ENCODE data around the gene EVA1A. TPM values are rescaled to one million over a fixed set of nuclear protein-coding genes. Genes with fewer than 3 reads are reported as not detected.

Gene EVA1A
- total RNA-seq, 2 experiments from 2014 or later, result not detected

GRCh38 chr2:75551434-75551833 lies 9.3 kb downstream of the EVA1A start:
- POLR2A ChIA-PET, result no interaction called here
- H3K9me3 Mint-ChIP-seq, result no peaks in the 10 kb centered on the region
- peaks cover 8% of the 10 kb centered on the region for H3K27me3 Mint-ChIP-seq
- ATAC-seq (ENCODE audit: low read depth) (no peak), DNase-seq (no peak)
- H3K27ac Mint-ChIP-seq, result no peak overlapping the region
- no peak overlapping the region for H3K4me3 Mint-ChIP-seq
- H3K4me1 Mint-ChIP-seq, result no peaks in the 10 kb centered on the region
- H3K36me3 Mint-ChIP-seq, result no peaks in the 10 kb centered on the region

- no peak overlapping the region for H3K27ac Mint-ChIP-seq
- ATAC-seq (ENCODE audit: low read depth) (no peak), DNase-seq (no peak)
- POLR2A ChIA-PET, result no interaction called here
- no peaks in the 10 kb centered on the region for H3K36me3 Mint-ChIP-seq
- no peaks in the 10 kb centered on the region for H3K9me3 Mint-ChIP-seq
- no peak overlapping the region for H3K4me3 Mint-ChIP-seq
- H3K4me1 Mint-ChIP-seq, result no peaks in the 10 kb centered on the region
- peaks cover 10% of the 10 kb centered on the region for H3K27me3 Mint-ChIP-seq
Measured at GRCh38 chr2:75549401-75550253, 11.1 kb downstream of the EVA1A start.

DNA sequence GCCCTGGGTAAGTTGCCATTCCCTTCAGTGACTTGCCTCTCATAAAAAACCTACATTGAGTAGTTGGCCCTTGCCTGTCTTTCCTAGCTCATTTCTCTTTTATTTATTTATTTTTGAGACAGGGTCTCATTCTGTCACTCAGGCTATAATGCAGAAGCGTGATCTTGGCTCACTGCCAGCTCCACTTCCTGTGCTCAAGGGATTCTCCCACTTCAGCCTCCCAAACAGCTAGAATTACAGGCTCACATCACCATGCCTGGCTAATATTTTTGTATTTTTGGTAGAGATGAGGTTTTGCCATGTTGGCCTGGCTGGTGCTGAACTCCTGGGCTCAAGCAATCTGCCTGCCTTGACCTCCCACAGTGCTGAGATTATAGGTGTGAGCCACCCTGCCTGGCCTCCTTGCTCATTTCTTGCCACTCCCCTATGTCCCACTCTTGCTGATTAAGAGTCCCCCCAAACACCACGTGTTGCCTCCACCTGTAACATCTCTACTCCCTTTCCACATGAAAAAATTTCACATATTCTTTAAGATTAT lies 12.6 kb downstream of the EVA1A start:
- no peak overlapping the region for H3K27ac Mint-ChIP-seq
- H3K36me3 Mint-ChIP-seq, result no peaks in the 10 kb centered on the region
- no peak for DNase-seq
- no peak overlapping the region for H3K4me3 Mint-ChIP-seq
- H3K27me3 Mint-ChIP-seq, result peaks cover 10% of the 10 kb centered on the region
- no peaks in the 10 kb centered on the region for H3K4me1 Mint-ChIP-seq
- no peaks in the 10 kb centered on the region for H3K9me3 Mint-ChIP-seq
- POLR2A ChIA-PET, result no interaction called here
- ATAC-seq (ENCODE audit: low read depth), result no peak

DNA sequence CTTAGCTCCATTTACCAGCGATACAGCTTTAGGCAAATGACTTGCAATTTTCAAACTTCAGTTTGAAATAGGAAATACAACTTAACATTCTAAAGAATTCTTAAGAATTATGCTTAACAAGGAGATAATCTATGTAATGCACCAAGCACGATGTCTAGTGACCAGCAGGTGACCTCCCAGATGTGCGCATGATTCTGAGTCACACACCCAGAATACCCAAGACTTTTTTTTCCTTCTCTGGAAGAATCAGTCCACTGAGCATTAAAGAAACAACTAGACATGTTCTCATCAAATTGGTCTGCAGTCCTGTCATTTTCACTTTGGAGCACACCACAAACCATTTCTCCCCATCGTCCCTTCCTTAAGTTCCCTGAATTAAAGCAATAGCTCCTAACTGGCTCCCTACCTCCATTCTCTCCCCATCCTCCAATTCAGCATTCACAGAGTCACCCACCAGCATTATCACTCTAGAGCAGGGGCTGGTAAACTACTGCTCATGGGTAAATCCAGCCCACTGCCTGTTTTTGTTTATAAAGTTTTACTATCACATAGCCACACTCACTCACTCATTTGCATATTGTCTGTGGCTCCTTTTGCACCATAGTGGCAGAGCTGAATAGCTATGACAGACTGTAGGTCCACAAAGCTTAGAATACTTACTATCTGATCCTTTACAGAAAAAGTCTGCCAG lies 13.2 kb downstream of the EVA1A start:
- DNase-seq (no peak), ATAC-seq (ENCODE audit: low read depth) (no peak)
- no peak overlapping the region for H3K27ac Mint-ChIP-seq
- POLR2A ChIA-PET, result no interaction called here
- no peaks in the 10 kb centered on the region for H3K9me3 Mint-ChIP-seq
- H3K4me1 Mint-ChIP-seq, result no peaks in the 10 kb centered on the region
- no peaks in the 10 kb centered on the region for H3K36me3 Mint-ChIP-seq
- no peak overlapping the region for H3K4me3 Mint-ChIP-seq
- peaks cover 7% of the 10 kb centered on the region for H3K27me3 Mint-ChIP-seq

DNA sequence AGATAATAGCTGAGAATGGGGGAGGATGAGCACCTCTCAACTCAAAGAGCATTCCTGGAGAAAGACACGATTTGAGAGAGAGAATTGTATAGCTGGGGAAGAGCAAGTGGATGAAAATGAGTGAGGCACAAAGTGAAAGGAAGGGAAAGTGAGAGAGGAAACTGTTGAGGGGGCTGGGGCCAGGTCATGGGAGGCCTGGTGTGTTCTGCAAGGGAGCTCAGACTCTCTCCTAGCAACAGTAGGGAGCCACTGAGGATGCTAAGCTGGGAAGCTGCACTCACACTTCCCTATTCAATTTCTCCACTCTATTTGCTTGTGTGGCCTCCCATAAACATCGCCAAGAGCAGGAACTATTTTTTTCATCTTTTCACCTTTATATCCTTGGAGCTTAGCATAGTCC lies 14.8 kb downstream of the EVA1A start:
- ATAC-seq (ENCODE audit: low read depth) (no peak), DNase-seq (no peak)
- H3K4me1 Mint-ChIP-seq, result no peaks in the 10 kb centered on the region
- no peaks in the 10 kb centered on the region for H3K36me3 Mint-ChIP-seq
- H3K4me3 Mint-ChIP-seq, result no peak overlapping the region
- no peaks in the 10 kb centered on the region for H3K9me3 Mint-ChIP-seq
- H3K27me3 Mint-ChIP-seq, result peaks cover 7% of the 10 kb centered on the region
- no peak overlapping the region for H3K27ac Mint-ChIP-seq
- POLR2A ChIA-PET, result no interaction called here

DNA sequence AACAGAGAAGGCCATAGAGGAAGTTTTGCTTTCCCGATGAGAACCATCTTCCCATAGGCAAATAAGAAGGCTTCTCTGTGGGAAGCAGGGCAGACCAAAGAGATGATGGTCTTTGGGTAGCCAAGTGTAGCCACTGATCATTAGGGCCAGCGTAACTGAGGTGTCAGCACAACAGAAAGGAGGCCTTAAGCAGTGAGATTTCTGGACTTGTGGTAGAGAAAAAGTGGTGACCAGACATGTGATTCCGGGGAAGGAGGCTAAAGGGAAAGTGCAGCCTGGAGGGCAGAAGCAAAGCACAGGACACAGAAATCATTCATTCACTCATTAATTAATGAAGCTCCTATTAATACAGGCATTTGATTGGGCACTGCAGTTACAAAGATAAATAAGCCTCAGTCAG lies 15.4 kb downstream of the EVA1A start:
- no peak for DNase-seq
- no peaks in the 10 kb centered on the region for H3K9me3 Mint-ChIP-seq
- peaks cover 9% of the 10 kb centered on the region for H3K27me3 Mint-ChIP-seq
- H3K27ac Mint-ChIP-seq, result no peak overlapping the region
- no peaks in the 10 kb centered on the region for H3K4me1 Mint-ChIP-seq
- H3K36me3 Mint-ChIP-seq, result no peaks in the 10 kb centered on the region
- ATAC-seq (ENCODE audit: low read depth), result no peak
- H3K4me3 Mint-ChIP-seq, result no peak overlapping the region
- POLR2A ChIA-PET, result no interaction called here

DNA sequence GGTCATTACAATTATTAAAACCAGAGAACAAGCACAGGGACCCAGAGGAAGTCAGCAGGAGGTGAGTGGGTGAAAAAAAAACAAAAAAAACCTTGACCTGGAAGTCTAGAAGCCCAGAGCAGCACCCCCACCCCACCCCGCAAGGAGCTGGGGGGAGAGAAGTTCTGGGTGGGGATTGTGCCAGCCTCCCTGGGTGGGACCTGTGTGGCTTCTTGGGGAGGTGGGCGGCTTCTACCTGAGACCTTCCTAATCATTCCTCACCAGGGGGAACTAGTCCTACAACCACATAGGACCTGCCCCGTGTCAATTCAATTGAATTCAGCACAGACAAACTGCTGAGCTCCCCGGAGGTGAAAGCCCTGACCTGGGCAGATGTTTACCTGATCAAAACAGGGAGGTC lies 17.3 kb downstream of the EVA1A start:
- Mint-ChIP-seq H3K4me1 (no peaks in the 10 kb centered on the region), H3K36me3 (no peaks in the 10 kb centered on the region), H3K27me3 (peaks cover 8% of the 10 kb centered on the region), H3K9me3 (no peaks in the 10 kb centered on the region), H3K27ac (no peak overlapping the region), H3K4me3 (no peak overlapping the region)
- DNase-seq (no peak), ATAC-seq (ENCODE audit: low read depth) (no peak)
- POLR2A ChIA-PET, result no interaction called here

DNA sequence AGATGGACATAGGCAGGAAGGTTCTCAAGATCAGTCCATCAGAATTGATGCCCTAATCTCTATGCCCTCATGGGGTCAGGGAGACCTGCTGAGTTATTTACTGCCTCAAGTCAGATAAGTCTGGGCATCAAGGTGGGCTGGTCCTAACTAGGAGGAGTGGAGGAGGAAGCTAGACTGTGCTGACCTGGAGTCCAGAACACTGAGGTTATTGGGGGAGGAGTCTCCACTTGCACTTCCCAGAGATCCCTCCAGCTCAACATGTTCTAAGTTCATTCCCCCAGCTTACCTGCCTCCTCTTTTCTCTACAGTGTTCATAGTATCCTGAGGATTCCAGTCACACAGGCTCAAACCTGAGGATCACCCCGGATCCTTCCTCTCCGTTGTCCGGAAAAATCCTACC lies 19.3 kb downstream of the EVA1A start:
- Mint-ChIP-seq H3K4me1 (no peaks in the 10 kb centered on the region), H3K36me3 (no peaks in the 10 kb centered on the region), H3K27ac (no peak overlapping the region), H3K4me3 (no peak overlapping the region), H3K9me3 (no peaks in the 10 kb centered on the region), H3K27me3 (peaks cover 6% of the 10 kb centered on the region)
- DNase-seq, result no peak
- no peak for ATAC-seq (ENCODE audit: low read depth)
- POLR2A ChIA-PET, result no interaction called here

- DNase-seq, result no peak
- no peak overlapping the region for H3K27ac Mint-ChIP-seq
Measured at GRCh38 chr2:75540994-75541393, 19.7 kb downstream of the EVA1A start.

DNA sequence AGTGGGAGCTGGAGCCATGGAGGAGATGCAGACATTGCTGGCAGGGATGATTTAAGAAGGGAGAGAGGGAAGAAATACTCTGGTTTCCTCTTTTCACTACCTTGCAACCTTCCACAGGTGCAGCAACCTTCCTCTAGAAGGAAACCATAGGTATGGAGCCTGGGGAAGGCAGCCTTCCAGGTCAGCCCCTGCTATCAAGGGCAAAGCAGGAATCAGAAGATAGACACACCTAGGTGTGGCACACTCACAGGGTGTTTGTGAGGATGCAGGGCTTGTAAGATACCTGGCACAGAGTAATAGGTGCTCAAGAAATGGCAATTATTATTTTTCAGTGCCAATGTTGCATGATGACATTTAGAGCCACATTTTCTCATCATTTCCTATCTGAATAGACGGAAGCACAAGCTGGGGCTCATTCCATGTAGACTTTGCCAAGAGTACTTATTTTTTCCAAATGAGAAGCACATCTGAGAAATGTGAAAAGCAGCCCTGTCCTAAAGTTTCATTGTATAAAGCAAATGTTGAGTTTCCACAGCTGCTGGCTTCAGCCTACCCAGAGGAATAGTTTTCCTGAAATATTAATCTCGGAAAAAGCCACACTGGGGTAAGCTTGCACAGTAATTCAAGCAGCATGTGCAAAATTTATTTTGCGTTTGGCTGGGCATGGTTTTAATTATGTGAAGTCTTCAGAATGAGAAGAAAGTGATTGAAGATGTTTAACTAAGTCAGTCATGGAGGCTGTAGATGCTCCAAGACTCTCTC lies 20.6 kb downstream of the EVA1A start:
- Mint-ChIP-seq H3K27me3 (peaks cover 8% of the 10 kb centered on the region), H3K4me3 (no peak overlapping the region), H3K36me3 (no peaks in the 10 kb centered on the region), H3K4me1 (no peaks in the 10 kb centered on the region), H3K27ac (no peak overlapping the region), H3K9me3 (peaks cover 2% of the 10 kb centered on the region)
- no peak for ATAC-seq (ENCODE audit: low read depth)
- POLR2A ChIA-PET, result no interaction called here
- DNase-seq, result no peak

More at GRCh38 chr2:75540994-75541393, 19.7 kb downstream of the EVA1A start:
- ATAC-seq (ENCODE audit: low read depth), result no peak
- Mint-ChIP-seq H3K4me3 (no peak overlapping the region), H3K9me3 (no peaks in the 10 kb centered on the region), H3K27me3 (peaks cover 6% of the 10 kb centered on the region), H3K4me1 (no peaks in the 10 kb centered on the region), H3K36me3 (no peaks in the 10 kb centered on the region)
- POLR2A ChIA-PET, result no interaction called here

- Mint-ChIP-seq H3K4me3 (no peak overlapping the region), H3K36me3 (no peaks in the 10 kb centered on the region), H3K4me1 (no peaks in the 10 kb centered on the region), H3K27me3 (peaks cover 12% of the 10 kb centered on the region), H3K27ac (no peak overlapping the region), H3K9me3 (peaks cover 2% of the 10 kb centered on the region)
- ATAC-seq (ENCODE audit: low read depth) (no peak), DNase-seq (no peak)
- POLR2A ChIA-PET, result no interaction called here
Measured at GRCh38 chr2:75538521-75539490, 21.9 kb downstream of the EVA1A start.

- H3K4me3 Mint-ChIP-seq, result no peak overlapping the region
- no peak overlapping the region for H3K27ac Mint-ChIP-seq
- ATAC-seq (ENCODE audit: low read depth), result no peak
- peaks cover 12% of the 10 kb centered on the region for H3K27me3 Mint-ChIP-seq
- H3K4me1 Mint-ChIP-seq, result no peaks in the 10 kb centered on the region
- H3K36me3 Mint-ChIP-seq, result no peaks in the 10 kb centered on the region
- POLR2A ChIA-PET, result no interaction called here
- DNase-seq, result no peak
- H3K9me3 Mint-ChIP-seq, result peaks cover 2% of the 10 kb centered on the region
Measured at GRCh38 chr2:75537658-75538057, 23.1 kb downstream of the EVA1A start.

DNA sequence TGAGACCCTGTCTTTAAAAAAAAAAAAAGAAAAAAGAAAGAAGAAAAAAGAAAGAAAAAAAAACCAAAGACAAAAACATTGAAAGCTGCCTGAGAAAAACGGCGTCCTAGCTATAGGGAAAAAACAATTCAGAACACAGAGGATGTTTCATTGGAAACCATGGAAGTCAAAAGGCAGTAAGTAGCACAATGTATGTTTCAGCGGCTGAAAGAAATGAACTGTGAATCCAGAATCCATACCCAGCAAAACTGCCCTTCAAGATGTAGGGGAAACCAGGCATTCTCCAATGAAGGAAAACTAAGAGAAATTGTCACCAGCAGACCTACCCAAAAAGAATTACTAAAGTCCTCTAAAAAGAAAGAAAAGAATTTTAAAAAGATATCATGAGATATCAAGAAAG lies 27.6 kb downstream of the EVA1A start:
- Mint-ChIP-seq H3K27me3 (peaks cover 11% of the 10 kb centered on the region), H3K36me3 (no peaks in the 10 kb centered on the region), H3K27ac (no peak overlapping the region), H3K4me3 (no peak overlapping the region), H3K4me1 (no peaks in the 10 kb centered on the region), H3K9me3 (peaks cover 2% of the 10 kb centered on the region)
- DNase-seq (no peak), ATAC-seq (ENCODE audit: low read depth) (no peak)
- POLR2A ChIA-PET, result no interaction called here
